Smooth muscle cell (in vitro differentiated cells): ENCODE measurements around the gene CHPF. TPM values are rescaled to one million over a fixed set of nuclear protein-coding genes. Genes with fewer than 3 reads are reported as not detected.

Experiments
- DNase-seq: peaks from one replicate; lab custom pipeline; 2025; ENCODE audit not compliant: unreplicated experiment; lab: John Stamatoyannopoulos, UW
- H2AFZ ChIP-seq: fragments of 200-600 bp; sonication (generic); 2 replicates; pipeline ENCODE4 v1.6.0; 2016; ENCODE audit warnings: antibody characterized with exemption, low read depth, mild to moderate bottlenecking
- H3F3A ChIP-seq: fragments of 200-600 bp; sonication (generic); 2 replicates; pipeline ENCODE4 v1.6.0; 2017; ENCODE audit warnings: antibody characterized with exemption, low read depth
- H3K27ac ChIP-seq: fragments of 200-600 bp; sonication (generic); 2 replicates; pipeline ENCODE4 v1.5.1; 2016; ENCODE audit warnings: low read depth, mild to moderate bottlenecking
- H3K27me3 ChIP-seq: fragments of 200-600 bp; sonication (generic); 2 replicates; pipeline ENCODE4 v1.6.1; 2016; ENCODE audit warnings: low read depth, mild to moderate bottlenecking
- H3K36me3 ChIP-seq: fragments of 200-600 bp; sonication (generic); 2 replicates; pipeline ENCODE4 v1.5.1; 2016; ENCODE audit warnings: low read depth
- H3K4me1 ChIP-seq: fragments of 200-600 bp; sonication (generic); 2 replicates; pipeline ENCODE4 v1.5.1; 2016; ENCODE audit warnings: low read depth
- H3K4me2 ChIP-seq: fragments of 200-600 bp; sonication (generic); 2 replicates; pipeline ENCODE4 v1.6.0; 2016; ENCODE audit warnings: mild to moderate bottlenecking
- H3K4me3 ChIP-seq: fragments of 200-600 bp; sonication (generic); 2 replicates; pipeline ENCODE4 v1.5.1; 2016; ENCODE audit warnings: mild to moderate bottlenecking
- H3K79me2 ChIP-seq: fragments of 200-600 bp; sonication (generic); 2 replicates; pipeline ENCODE4 v1.6.0; 2016; ENCODE audit warnings: low read depth, mild to moderate bottlenecking
- H3K9ac ChIP-seq: fragments of 200-600 bp; sonication (generic); 2 replicates; pipeline ENCODE4 v1.6.0; 2016; ENCODE audit warnings: low read depth
- H3K9me3 ChIP-seq: fragments of 200-600 bp; sonication (generic); replicated peaks from 2 replicates; pipeline ENCODE4 v1.5.1; 2016; ENCODE audit warnings: low read depth
- H4K20me1 ChIP-seq: fragments of 200-600 bp; sonication (generic); 2 replicates; pipeline ENCODE4 v1.6.0; 2016; ENCODE audit warnings: low read depth
- CTCF ChIP-seq: fragments of 200-600 bp; sonication (generic); IDR thresholded peaks from 2 replicates; pipeline ENCODE4 v1.5.1; 2017; ENCODE audit warnings: borderline replicate concordance, mild to moderate bottlenecking, antibody characterized with exemption; ENCODE audit not compliant: insufficient read depth, poor library complexity, severe bottlenecking
- WGBS: methylation state at CpG from one replicate; pipeline ENCODE4 v1.1.7; 2016; ENCODE audit warnings: low lambda C conversion rate; 5-methylcytosine and 5-hydroxymethylcytosine counted together
- polyA plus RNA-seq: library from polyadenylated mRNA; unstranded; fragments of >200 nt; fragmentation: Nextera tagmentation; extraction: Ambion mirVana; gene quantifications from 2 replicates; pipeline ENCODE4 v1.2.1, GENCODE V29; 2016
- total RNA-seq: library from RNA; depleted of rRNA; stranded (reverse); fragments of >200 nt; gene quantifications from 2 replicates; pipeline ENCODE4 v1.2.3, GENCODE V29; 2014

Gene CHPF
- total and polyA plus RNA-seq, 2 experiments from 2014 or later = 141 to 344 TPM

GRCh38 chr2:219507581-219508443 is 35.8 kb downstream of the CHPF start:
- DNase-seq = no peak
- Histone ChIP-seq H3K27ac (no peak overlapping the region), H3K9me3 (no peaks in the 10 kb centered on the region), H3F3A (no peaks in the 10 kb centered on the region), H3K27me3 (peaks cover 8% of the 10 kb centered on the region), H3K36me3 (no peaks in the 10 kb centered on the region), H3K4me3 (no peak overlapping the region), H3K4me2 (no peak overlapping the region), H3K9ac (no peak overlapping the region), H2AFZ (no peak overlapping the region), H3K4me1 (peaks cover 47% of the 10 kb centered on the region), H3K79me2 (no peaks in the 10 kb centered on the region), H4K20me1 (peaks cover 17% of the 10 kb centered on the region)
- TF ChIP-seq CTCF = no peak
- WGBS = 82% methylated on average over 8 of the region's 8 CpGs

- H3K9ac ChIP-seq = no peak overlapping the region
- H3K9me3 ChIP-seq = no peaks in the 10 kb centered on the region
- H3K27me3 ChIP-seq = peaks cover 1% of the 10 kb centered on the region
- no peaks in the 10 kb centered on the region for H3K79me2 ChIP-seq
- no peaks in the 10 kb centered on the region for H3F3A ChIP-seq
- H3K36me3 ChIP-seq = no peaks in the 10 kb centered on the region
- H3K27ac ChIP-seq = no peak overlapping the region
- peaks cover 17% of the 10 kb centered on the region for H4K20me1 ChIP-seq
- 68% methylated on average over 16 of the region's 17 CpGs for WGBS
- H3K4me3 ChIP-seq = no peak overlapping the region
- no peak overlapping the region for H2AFZ ChIP-seq
- H3K4me1 ChIP-seq = peaks cover 38% of the 10 kb centered on the region
- no peak overlapping the region for H3K4me2 ChIP-seq
- no peak for DNase-seq
- no peak for TF ChIP-seq CTCF
These were observed 36.6 kb downstream of the CHPF start for GRCh38 chr2:219506802-219507526.

- Histone ChIP-seq H2AFZ (no peak overlapping the region), H3K4me2 (no peak overlapping the region), H3F3A (no peaks in the 10 kb centered on the region), H3K4me3 (no peak overlapping the region), H4K20me1 (peaks cover 17% of the 10 kb centered on the region), H3K4me1 (peaks cover 31% of the 10 kb centered on the region), H3K27ac (no peak overlapping the region), H3K79me2 (no peaks in the 10 kb centered on the region), H3K36me3 (no peaks in the 10 kb centered on the region), H3K27me3 (no peaks in the 10 kb centered on the region), H3K9ac (no peak overlapping the region), H3K9me3 (no peaks in the 10 kb centered on the region)
- 88% methylated on average over 22 of the region's 23 CpGs for WGBS
- no peak for TF ChIP-seq CTCF
- DNase-seq = no peak
These were observed 37.3 kb downstream of the CHPF start for GRCh38 chr2:219506153-219506801.
